ENCODE data around the gene EDIL3.

GRCh38 chr5:84249918-84250630, 134.6 kb downstream of the EDIL3 start:
- TF ChIP-seq CTCF (IDR thresholded peaks at IDR 0.05), result no peak
- no peak for TF ChIP-seq EZH2 (IDR thresholded peaks at IDR 0.05; ENCODE audit: borderline replicate concordance, insufficient read depth, low read depth, low read length, poor library complexity, severe bottlenecking)

All from B cell (primary cell).